ENCODE results near the gene SMURF1. TPM values are rescaled to one million over a fixed set of nuclear protein-coding genes. Genes with fewer than 3 reads are reported as not detected.

SMURF1 gene
- total RNA-seq, 1 experiment from 2014 or later = 33.5 TPM

GRCh38 chr7:99005776-99006175, 138.1 kb downstream of the SMURF1 start:
- DNase-seq (ENCODE audit: low spot score) = no peak

GRCh38 chr7:99004781-99005500, 139.0 kb downstream of the SMURF1 start:
- DNase-seq (ENCODE audit: low spot score) = no peak

GRCh38 chr7:99004216-99004615, 139.7 kb downstream of the SMURF1 start:
- DNase-seq (ENCODE audit: low spot score) = no peak

- DNase-seq (ENCODE audit: low spot score) = no peak
Measured at GRCh38 chr7:99003419-99003818, 140.5 kb downstream of the SMURF1 start.

GRCh38 chr7:99002827-99003212, 141.1 kb downstream of the SMURF1 start:
- no peak for DNase-seq (ENCODE audit: low spot score)

GRCh38 chr7:99002148-99002826, 141.6 kb downstream of the SMURF1 start:
- DNase-seq (ENCODE audit: low spot score) = no peak

- no peak for DNase-seq (ENCODE audit: low spot score)
Measured at GRCh38 chr7:99001482-99002147, 142.3 kb downstream of the SMURF1 start.

- no peak for DNase-seq (ENCODE audit: low spot score)
Measured at GRCh38 chr7:99000904-99001465, 142.9 kb downstream of the SMURF1 start.

- no peak for DNase-seq (ENCODE audit: low spot score)
Measured at GRCh38 chr7:99000196-99000903, 143.6 kb downstream of the SMURF1 start.

GRCh38 chr7:98998821-98999725, 144.8 kb downstream of the SMURF1 start:
- no peak for DNase-seq (ENCODE audit: low spot score)

- no peak for DNase-seq (ENCODE audit: low spot score)
Measured at GRCh38 chr7:98997846-98998245, 146.1 kb downstream of the SMURF1 start.

- no peak for DNase-seq (ENCODE audit: low spot score)
Measured at GRCh38 chr7:98996150-98996552, 147.8 kb downstream of the SMURF1 start.

- no peak for DNase-seq (ENCODE audit: low spot score)
Measured at GRCh38 chr7:98995523-98996149, 148.3 kb downstream of the SMURF1 start.

- no peak for DNase-seq (ENCODE audit: low spot score)
Measured at GRCh38 chr7:98995111-98995510, 148.8 kb downstream of the SMURF1 start.

GRCh38 chr7:98994046-98994944, 149.6 kb downstream of the SMURF1 start:
- DNase-seq (ENCODE audit: low spot score) = no peak

GRCh38 chr7:98993024-98993897, 150.6 kb downstream of the SMURF1 start:
- DNase-seq (ENCODE audit: low spot score) = peak; percentile 13

GRCh38 chr7:98992076-98992475, 151.8 kb downstream of the SMURF1 start:
- no peak for DNase-seq (ENCODE audit: low spot score)

GRCh38 chr7:98991141-98991540, 152.8 kb downstream of the SMURF1 start:
- no peak for DNase-seq (ENCODE audit: low spot score)

Data from HT-29 (cell line).